HUES6 (cell line): ENCODE results near the gene LRRC8D.

ENCODE experiments used
- H3K27ac ChIP-seq: 2 replicates; pipeline ENCODE4 v1.7.0; 2013; ENCODE audit warnings: low read depth, mild to moderate bottlenecking, low read length, inconsistent platforms
- H3K27me3 ChIP-seq: 2 replicates; pipeline ENCODE4 v1.6.1; 2013; ENCODE audit warnings: low read length; ENCODE audit not compliant: control insufficient read depth, insufficient read depth
- H3K36me3 ChIP-seq: 2 replicates; pipeline ENCODE4 v1.6.1; 2013; ENCODE audit warnings: low read length; ENCODE audit not compliant: control insufficient read depth, insufficient read depth
- H3K4me1 ChIP-seq: 2 replicates; pipeline ENCODE4 v1.6.1; 2013; ENCODE audit warnings: low read length; ENCODE audit not compliant: control insufficient read depth, insufficient read depth
- H3K4me3 ChIP-seq: 2 replicates; pipeline ENCODE4 v1.5.1; 2013; ENCODE audit warnings: low read depth, low read length
- H3K9ac ChIP-seq: one replicate; pipeline ENCODE4 v1.6.1; 2013; ENCODE audit warnings: mild to moderate bottlenecking, low read length
- H3K9me3 ChIP-seq: 2 replicates; pipeline ENCODE4 v1.6.1; 2013; ENCODE audit warnings: low read depth, low read length; ENCODE audit not compliant: control insufficient read depth, insufficient read depth

Gene LRRC8D

DNA sequence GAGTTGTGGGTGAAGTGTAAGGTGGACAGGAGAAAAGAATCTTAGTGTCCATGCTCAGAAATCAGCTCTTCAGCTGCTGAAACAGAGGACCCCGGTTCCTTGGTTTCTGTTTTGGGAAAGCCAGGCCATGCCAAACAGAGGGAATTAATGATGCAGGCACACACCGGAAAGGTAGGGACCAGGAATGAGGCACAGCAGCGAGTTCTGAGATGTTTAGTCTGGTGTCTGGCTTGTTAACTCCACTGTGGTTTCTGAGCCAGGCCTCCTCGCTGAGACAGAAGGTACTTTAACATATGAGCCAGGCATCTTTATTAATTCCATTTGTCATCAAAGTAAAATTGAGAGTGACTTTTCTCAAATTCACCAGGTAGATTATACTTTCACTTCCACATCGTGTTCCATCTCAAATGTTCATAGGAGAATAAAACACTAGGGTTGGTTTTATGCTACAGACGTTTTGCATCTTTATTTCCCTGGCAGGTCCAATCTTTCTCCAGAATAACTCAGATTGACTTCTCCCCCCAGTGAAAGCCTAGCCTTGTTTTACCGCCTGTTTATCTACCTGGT, 23.5 kb downstream of the LRRC8D start:
- Histone ChIP-seq H3K4me3 (peak overlapping the region; percentile 70), H3K9ac (no peak overlapping the region), H3K27me3 (no peaks in the 10 kb centered on the region), H3K36me3 (peaks cover 24% of the 10 kb centered on the region), H3K27ac (no peak overlapping the region), H3K9me3 (no peaks in the 10 kb centered on the region), H3K4me1 (peaks cover 29% of the 10 kb centered on the region)

GRCh38 chr1:89844860-89845259, 24.0 kb downstream of the LRRC8D start:
- H3K27me3 ChIP-seq, result no peaks in the 10 kb centered on the region
- H3K9me3 ChIP-seq, result no peaks in the 10 kb centered on the region
- no peak overlapping the region for H3K9ac ChIP-seq
- no peak overlapping the region for H3K4me3 ChIP-seq
- no peak overlapping the region for H3K27ac ChIP-seq
- peaks cover 24% of the 10 kb centered on the region for H3K4me1 ChIP-seq
- peaks cover 24% of the 10 kb centered on the region for H3K36me3 ChIP-seq

DNA sequence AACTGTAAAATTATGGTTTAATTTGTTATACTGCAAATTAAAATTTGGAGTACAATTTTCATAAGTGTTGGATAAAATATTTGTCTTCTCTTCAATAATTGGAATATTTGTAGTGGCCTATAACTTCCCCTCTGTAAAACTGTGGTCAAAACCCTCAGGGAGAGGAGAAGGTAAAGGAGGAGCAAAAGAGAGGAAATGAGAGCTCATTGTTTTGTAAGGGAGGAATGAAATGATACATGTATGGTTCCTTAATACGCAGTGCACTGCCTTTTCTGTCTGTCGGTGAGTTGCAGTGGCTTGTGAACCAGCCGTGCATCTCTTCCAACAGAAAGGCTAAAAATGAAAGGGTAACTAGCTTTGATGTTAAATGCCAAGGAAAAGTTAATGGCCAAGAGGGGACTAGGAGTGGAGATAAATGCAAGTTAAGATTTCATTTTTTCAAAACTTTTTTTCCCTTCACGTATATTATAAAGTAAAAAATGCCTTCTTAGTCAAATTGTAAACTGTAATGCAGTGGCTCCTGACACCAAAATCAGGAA, 26.4 kb downstream of the LRRC8D start:
- H3K4me3 ChIP-seq, result no peak overlapping the region
- no peak overlapping the region for H3K9ac ChIP-seq
- no peak overlapping the region for H3K27ac ChIP-seq

DNA sequence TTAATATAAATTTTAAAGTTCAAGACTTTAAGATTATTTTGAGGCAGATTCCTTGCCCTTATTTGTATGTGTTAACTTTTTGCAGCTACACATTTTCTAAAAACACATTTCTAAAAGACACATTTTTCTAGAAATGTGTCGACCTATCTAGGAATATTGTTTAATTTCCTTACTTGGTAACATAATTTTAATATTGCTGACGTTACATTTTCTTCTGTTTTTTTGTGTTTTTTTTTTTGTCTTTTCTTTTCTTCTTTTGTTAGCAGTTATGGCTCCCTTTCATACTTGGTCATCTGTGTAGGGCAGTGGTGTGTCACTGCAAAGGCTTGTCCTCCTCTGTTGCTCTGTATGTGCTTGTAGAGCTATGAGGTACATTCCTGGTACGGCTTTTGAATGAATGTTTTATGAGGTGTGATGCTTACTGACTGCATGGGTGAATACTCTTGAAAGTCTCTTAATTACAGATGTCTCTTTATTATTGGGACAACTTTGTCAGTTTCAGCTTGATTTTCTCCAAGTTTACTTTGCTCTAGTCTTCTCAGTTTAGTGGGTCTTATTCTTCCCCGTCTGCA, 30.1 kb downstream of the LRRC8D start:
- Histone ChIP-seq H3K4me1 (no peaks in the 10 kb centered on the region), H3K27ac (no peak overlapping the region), H3K36me3 (peaks cover 57% of the 10 kb centered on the region), H3K9ac (no peak overlapping the region), H3K9me3 (no peaks in the 10 kb centered on the region), H3K4me3 (no peak overlapping the region), H3K27me3 (no peaks in the 10 kb centered on the region)

More for the DNA sequence above, 26.4 kb downstream of the LRRC8D start:
- Histone ChIP-seq H3K36me3 (peaks cover 34% of the 10 kb centered on the region), H3K4me1 (peaks cover 15% of the 10 kb centered on the region), H3K27me3 (no peaks in the 10 kb centered on the region), H3K9me3 (no peaks in the 10 kb centered on the region)

- Histone ChIP-seq H3K4me1 (no peaks in the 10 kb centered on the region), H3K9me3 (no peaks in the 10 kb centered on the region), H3K9ac (no peak overlapping the region), H3K27me3 (no peaks in the 10 kb centered on the region), H3K4me3 (no peak overlapping the region), H3K27ac (no peak overlapping the region), H3K36me3 (peaks cover 43% of the 10 kb centered on the region)
Observed at GRCh38 chr1:89854140-89854539, 33.3 kb downstream of the LRRC8D start.

GRCh38 chr1:89855413-89856123, 34.7 kb downstream of the LRRC8D start:
- no peaks in the 10 kb centered on the region for H3K27me3 ChIP-seq
- no peaks in the 10 kb centered on the region for H3K9me3 ChIP-seq
- no peak overlapping the region for H3K4me3 ChIP-seq
- no peaks in the 10 kb centered on the region for H3K4me1 ChIP-seq
- peaks cover 43% of the 10 kb centered on the region for H3K36me3 ChIP-seq
- H3K27ac ChIP-seq, result no peak overlapping the region
- no peak overlapping the region for H3K9ac ChIP-seq

GRCh38 chr1:89863165-89863830, 42.5 kb downstream of the LRRC8D start:
- no peaks in the 10 kb centered on the region for H3K27me3 ChIP-seq
- H3K27ac ChIP-seq, result no peak overlapping the region
- H3K36me3 ChIP-seq, result peaks cover 18% of the 10 kb centered on the region
- H3K9ac ChIP-seq, result no peak overlapping the region
- H3K4me3 ChIP-seq, result no peak overlapping the region
- no peaks in the 10 kb centered on the region for H3K9me3 ChIP-seq
- H3K4me1 ChIP-seq, result peaks cover 19% of the 10 kb centered on the region

- peaks cover 24% of the 10 kb centered on the region for H3K36me3 ChIP-seq
- no peaks in the 10 kb centered on the region for H3K9me3 ChIP-seq
- no peaks in the 10 kb centered on the region for H3K27me3 ChIP-seq
- H3K4me3 ChIP-seq, result no peak overlapping the region
- H3K9ac ChIP-seq, result no peak overlapping the region
- no peak overlapping the region for H3K27ac ChIP-seq
- H3K4me1 ChIP-seq, result peaks cover 19% of the 10 kb centered on the region
Observed at GRCh38 chr1:89865498-89866382, 44.9 kb downstream of the LRRC8D start.

DNA sequence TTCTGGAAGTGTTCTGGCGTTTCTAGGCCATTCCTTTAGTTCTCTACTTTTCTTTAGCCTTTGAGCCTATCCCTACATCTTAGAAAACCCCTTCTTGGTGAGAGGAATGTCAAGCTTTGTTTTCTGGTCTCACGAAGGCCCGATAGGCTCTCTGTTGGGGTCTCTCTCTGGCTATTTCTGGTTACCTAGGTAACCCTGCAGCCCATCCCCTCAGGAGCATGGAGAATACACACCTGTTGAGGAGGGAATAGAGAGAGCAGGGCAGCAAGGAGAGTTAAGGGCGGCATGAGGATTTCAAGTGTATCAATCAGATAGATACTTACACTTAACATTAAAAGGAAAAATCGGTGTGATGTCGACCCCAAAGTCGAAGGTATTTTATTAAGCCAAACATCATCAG, 45.7 kb downstream of the LRRC8D start:
- no peak overlapping the region for H3K4me3 ChIP-seq
- no peak overlapping the region for H3K9ac ChIP-seq
- H3K27me3 ChIP-seq, result no peaks in the 10 kb centered on the region
- H3K4me1 ChIP-seq, result peaks cover 23% of the 10 kb centered on the region
- peaks cover 24% of the 10 kb centered on the region for H3K36me3 ChIP-seq
- no peaks in the 10 kb centered on the region for H3K9me3 ChIP-seq
- H3K27ac ChIP-seq, result no peak overlapping the region

DNA sequence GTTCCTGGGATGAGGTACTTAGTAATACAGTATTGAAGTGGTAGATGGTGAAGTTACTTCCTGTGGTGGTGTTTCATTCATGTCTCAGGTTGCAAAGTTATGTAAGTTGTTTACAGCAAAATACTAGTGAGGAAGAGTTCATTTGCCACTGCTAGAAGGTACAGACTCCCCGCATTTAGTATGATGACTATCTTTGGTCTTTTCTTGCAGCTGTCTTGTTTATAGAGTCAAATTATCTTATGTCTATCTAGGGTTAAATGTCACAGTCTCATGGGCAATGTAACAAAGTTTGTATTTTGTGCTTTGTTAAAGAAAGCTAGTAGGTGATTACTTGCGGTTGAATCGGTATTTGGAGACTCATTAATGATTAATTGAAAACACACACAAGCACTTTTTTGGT, 50.2 kb downstream of the LRRC8D start:
- no peak overlapping the region for H3K27ac ChIP-seq
- H3K4me3 ChIP-seq, result no peak overlapping the region
- H3K27me3 ChIP-seq, result no peaks in the 10 kb centered on the region
- H3K4me1 ChIP-seq, result peaks cover 6% of the 10 kb centered on the region; the same call in 1 of the 2 replicates
- peaks cover 12% of the 10 kb centered on the region for H3K36me3 ChIP-seq
- H3K9me3 ChIP-seq, result no peaks in the 10 kb centered on the region
- no peak overlapping the region for H3K9ac ChIP-seq
